Osteoblast (primary cell): ENCODE measurements around the gene FHIT. TPM values are rescaled to one million over a fixed set of nuclear protein-coding genes. Genes with fewer than 3 reads are reported as not detected.
A peak's percentile ranks its signal among the peaks of the same experiment; 100 is the strongest.

Experiments
- DNase-seq: peaks from one replicate; pipeline ENCODE4 v3.0.0; 2011; ENCODE audit warnings: low spot score, mixed read lengths; ENCODE audit not compliant: insufficient read length; ENCODE audit errors: missing footprints
- H2AFZ ChIP-seq: 2 replicates; pipeline ENCODE4 v1.6.0; 2011; ENCODE audit warnings: mild to moderate bottlenecking, low read length
- H3K27ac ChIP-seq: 2 replicates; pipeline ENCODE4 v1.5.1; 2011; ENCODE audit warnings: mild to moderate bottlenecking, low read depth, low read length, moderate library complexity
- H3K27me3 ChIP-seq: 2 replicates; pipeline ENCODE4 v1.6.0; 2012; ENCODE audit warnings: mild to moderate bottlenecking, control low read depth, inconsistent platforms, low read length, moderate library complexity; ENCODE audit not compliant: insufficient read depth
- H3K36me3 ChIP-seq: 2 replicates; pipeline ENCODE4 v1.5.1; 2011; ENCODE audit warnings: mild to moderate bottlenecking, low read length, control low read depth, moderate library complexity; ENCODE audit not compliant: insufficient read depth
- H3K4me1 ChIP-seq: 2 replicates; pipeline ENCODE4 v1.5.1; 2011; ENCODE audit warnings: mild to moderate bottlenecking, low read length, control low read depth, moderate library complexity; ENCODE audit not compliant: insufficient read depth
- H3K4me2 ChIP-seq: 2 replicates; pipeline ENCODE4 v1.6.0; 2011; ENCODE audit warnings: mild to moderate bottlenecking, low read length; ENCODE audit not compliant: insufficient read depth
- H3K4me3 ChIP-seq: fragments of 200-600 bp; sonication (generic); 3 replicates; pipeline ENCODE4 v1.5.1; 2012; ENCODE audit warnings: mild to moderate bottlenecking, low read length, inconsistent platforms; ENCODE audit not compliant: insufficient read depth
- H3K79me2 ChIP-seq: 2 replicates; pipeline ENCODE4 v1.6.0; 2012; ENCODE audit warnings: mild to moderate bottlenecking, low read length, control low read depth, inconsistent platforms; ENCODE audit not compliant: insufficient read depth
- H3K9me3 ChIP-seq: 2 replicates; pipeline ENCODE4 v1.5.1; 2011; ENCODE audit warnings: low read depth, low read length, control low read depth
- H4K20me1 ChIP-seq: 2 replicates; pipeline ENCODE4 v1.6.0; 2012; ENCODE audit warnings: mild to moderate bottlenecking, low read length, control low read depth; ENCODE audit not compliant: insufficient read depth
- CTCF ChIP-seq: IDR thresholded peaks from 2 replicates; pipeline ENCODE4 v1.5.1; 2011; ENCODE audit warnings: mild to moderate bottlenecking, low read depth, low read length, moderate library complexity; ENCODE audit errors: extremely low read depth
- total RNA-seq: library from RNA; depleted of rRNA; stranded (reverse); fragments of >200 nt; gene quantifications from 2 replicates; pipeline ENCODE4 v1.2.3, GENCODE V29; 2012

The FHIT gene
- total RNA-seq, 1 donor = 3.3 TPM

GRCh38 chr3:59714066-59714465, 1537.2 kb downstream of the FHIT start:
- H3K36me3 ChIP-seq = no peaks in the 10 kb centered on the region
- H3K4me2 ChIP-seq = no peak overlapping the region
- H3K9me3 ChIP-seq = no peaks in the 10 kb centered on the region
- H3K27ac ChIP-seq = no peak overlapping the region
- no peaks in the 10 kb centered on the region for H3K79me2 ChIP-seq
- H3K27me3 ChIP-seq = no peaks in the 10 kb centered on the region
- H2AFZ ChIP-seq = no peak overlapping the region
- TF ChIP-seq CTCF = no peak
- DNase-seq = no peak
- no peaks in the 10 kb centered on the region for H3K4me1 ChIP-seq
- H3K4me3 ChIP-seq = no peak overlapping the region
- H4K20me1 ChIP-seq = no peaks in the 10 kb centered on the region

GRCh38 chr3:59710554-59710953, 1540.7 kb downstream of the FHIT start:
- H4K20me1 ChIP-seq = no peaks in the 10 kb centered on the region
- no peak for DNase-seq
- no peaks in the 10 kb centered on the region for H3K27me3 ChIP-seq
- TF ChIP-seq CTCF = no peak
- H3K27ac ChIP-seq = no peak overlapping the region
- no peaks in the 10 kb centered on the region for H3K4me1 ChIP-seq
- H3K9me3 ChIP-seq = no peaks in the 10 kb centered on the region
- H3K4me2 ChIP-seq = no peak overlapping the region
- no peaks in the 10 kb centered on the region for H3K36me3 ChIP-seq
- H2AFZ ChIP-seq = no peak overlapping the region
- no peak overlapping the region for H3K4me3 ChIP-seq
- no peaks in the 10 kb centered on the region for H3K79me2 ChIP-seq

GRCh38 chr3:59709702-59710553, 1541.3 kb downstream of the FHIT start:
- Histone ChIP-seq H4K20me1 (no peaks in the 10 kb centered on the region), H3K27ac (no peak overlapping the region), H3K36me3 (no peaks in the 10 kb centered on the region), H3K79me2 (no peaks in the 10 kb centered on the region), H3K4me3 (no peak overlapping the region), H3K4me2 (no peak overlapping the region), H3K27me3 (no peaks in the 10 kb centered on the region), H3K9me3 (no peaks in the 10 kb centered on the region), H2AFZ (peak overlapping the region; percentile 21), H3K4me1 (no peaks in the 10 kb centered on the region)
- DNase-seq = no peak
- TF ChIP-seq CTCF = no peak

- DNase-seq = no peak
- Histone ChIP-seq H3K9me3 (no peaks in the 10 kb centered on the region), H4K20me1 (no peaks in the 10 kb centered on the region), H3K27ac (no peak overlapping the region), H3K79me2 (no peaks in the 10 kb centered on the region), H3K27me3 (no peaks in the 10 kb centered on the region), H3K4me1 (no peaks in the 10 kb centered on the region), H3K4me3 (no peak overlapping the region), H2AFZ (no peak overlapping the region), H3K36me3 (no peaks in the 10 kb centered on the region), H3K4me2 (no peak overlapping the region)
- no peak for TF ChIP-seq CTCF
These were observed 1543.0 kb downstream of the FHIT start for GRCh38 chr3:59708202-59708601.
